H9 (cell line): ENCODE measurements around the gene JARID2. TPM values are rescaled to one million over a fixed set of nuclear protein-coding genes. Genes with fewer than 3 reads are reported as not detected.

Experiments used
- DNase-seq: peaks from one replicate; pipeline ENCODE4 v3.0.0-alpha.2; 2017
- H2AFZ ChIP-seq: one replicate; pipeline ENCODE4 v1.6.1; 2013; ENCODE audit warnings: mild to moderate bottlenecking, low read length, control low read depth, moderate library complexity
- H2AK5ac ChIP-seq: 2 replicates; pipeline ENCODE4 v1.6.1; 2013; ENCODE audit warnings: low read length, control low read depth, mixed read lengths; ENCODE audit not compliant: insufficient read length
- H2BK120ac ChIP-seq: one replicate; pipeline ENCODE4 v1.6.1; 2013; ENCODE audit warnings: low read depth, mild to moderate bottlenecking, low read length, control low read depth, inconsistent platforms; ENCODE audit not compliant: poor library complexity, severe bottlenecking
- H2BK12ac ChIP-seq: 2 replicates; pipeline ENCODE4 v1.6.1; 2013; ENCODE audit warnings: low read length, control low read depth, mixed read lengths, low read depth; ENCODE audit not compliant: insufficient read length
- H2BK15ac ChIP-seq: 2 replicates; pipeline ENCODE4 v1.6.1; 2013; ENCODE audit warnings: low read depth, low read length, control low read depth
- H2BK20ac ChIP-seq: one replicate; pipeline ENCODE4 v1.6.1; 2013; ENCODE audit warnings: low read depth, mild to moderate bottlenecking, low read length, control low read depth, inconsistent platforms; ENCODE audit not compliant: poor library complexity, severe bottlenecking
- H2BK5ac ChIP-seq: 2 replicates; pipeline ENCODE4 v1.6.1; 2013; ENCODE audit warnings: low read length, control low read depth, mixed read lengths; ENCODE audit not compliant: insufficient read length
- H3K14ac ChIP-seq: 2 replicates; pipeline ENCODE4 v1.6.1; 2013; ENCODE audit warnings: low read length, control low read depth; ENCODE audit not compliant: insufficient read depth
- H3K18ac ChIP-seq: 2 replicates; pipeline ENCODE4 v1.6.1; 2013; ENCODE audit warnings: low read depth, mild to moderate bottlenecking, mixed read lengths, low read length, control low read depth; ENCODE audit not compliant: insufficient read length
- H3K23ac ChIP-seq: 2 replicates; pipeline ENCODE4 v1.6.1; 2013; ENCODE audit warnings: low read length, control low read depth, mixed read lengths, low read depth; ENCODE audit not compliant: insufficient read length
- H3K23me2 ChIP-seq: 2 replicates; pipeline ENCODE4 v1.6.1; 2013; ENCODE audit warnings: low read depth, mild to moderate bottlenecking, mixed read lengths, low read length, control low read depth; ENCODE audit not compliant: insufficient read length, poor library complexity, severe bottlenecking
- H3K27ac ChIP-seq: 2 replicates; pipeline ENCODE4 v1.5.1; 2013; ENCODE audit warnings: low read length, control low read depth, mixed read lengths, low read depth; ENCODE audit not compliant: insufficient read length
- H3K27me3 ChIP-seq: 2 replicates; pipeline ENCODE4 v1.6.1; 2013; ENCODE audit warnings: low read length, control low read depth, inconsistent platforms; ENCODE audit not compliant: insufficient read depth
- H3K4ac ChIP-seq: 2 replicates; pipeline ENCODE4 v1.6.1; 2013; ENCODE audit warnings: low read depth, mild to moderate bottlenecking, control low read depth, inconsistent platforms, low read length, moderate library complexity
- H3K4me1 ChIP-seq: 2 replicates; pipeline ENCODE4 v1.6.1; 2013; ENCODE audit warnings: low read length, control low read depth, inconsistent platforms; ENCODE audit not compliant: insufficient read depth
- H3K4me2 ChIP-seq: 2 replicates; pipeline ENCODE4 v1.6.1; 2013; ENCODE audit warnings: low read length, control low read depth, mixed read lengths; ENCODE audit not compliant: insufficient read length, insufficient read depth
- H3K56ac ChIP-seq: 2 replicates; pipeline ENCODE4 v1.6.1; 2013; ENCODE audit warnings: low read depth, mild to moderate bottlenecking, mixed read lengths, low read length, control low read depth; ENCODE audit not compliant: insufficient read length
- H3K79me1 ChIP-seq: 2 replicates; pipeline ENCODE4 v1.6.1; 2013; ENCODE audit warnings: low read depth, mild to moderate bottlenecking, moderate library complexity, low read length, control low read depth, inconsistent platforms; ENCODE audit not compliant: insufficient read depth, poor library complexity, severe bottlenecking
- H3K79me2 ChIP-seq: 2 replicates; pipeline ENCODE4 v1.6.1; 2013; ENCODE audit warnings: low read length, control low read depth, inconsistent platforms; ENCODE audit not compliant: insufficient read depth
- H3K9ac ChIP-seq: 2 replicates; pipeline ENCODE4 v1.6.1; 2013; ENCODE audit warnings: low read length, control low read depth, mixed read lengths; ENCODE audit not compliant: insufficient read length; ENCODE audit errors: extremely low read depth
- H3K9me3 ChIP-seq: one replicate; pipeline ENCODE4 v1.6.1; 2013; ENCODE audit warnings: low read depth, low read length, inconsistent platforms; ENCODE audit not compliant: control insufficient read depth
- H3T11ph ChIP-seq: one replicate; pipeline ENCODE4 v1.6.1; 2013; ENCODE audit warnings: mild to moderate bottlenecking, low read length, control low read depth, inconsistent platforms
- H4K20me1 ChIP-seq: one replicate; pipeline ENCODE4 v1.6.1; 2013; ENCODE audit not compliant: control insufficient read depth, insufficient read length, insufficient read depth
- H4K5ac ChIP-seq: 2 replicates; pipeline ENCODE4 v1.6.1; 2013; ENCODE audit warnings: low read depth, mild to moderate bottlenecking, mixed read lengths, low read length, control low read depth; ENCODE audit not compliant: insufficient read length
- H4K8ac ChIP-seq: replicated peaks from 2 replicates; pipeline ENCODE4 v1.6.1; 2013; ENCODE audit warnings: low read length, control low read depth, mixed read lengths, low read depth; ENCODE audit not compliant: insufficient read length
- H4K91ac ChIP-seq: 2 replicates; pipeline ENCODE4 v1.6.1; 2013; ENCODE audit warnings: low read depth, mild to moderate bottlenecking, moderate library complexity, mixed read lengths, low read length, control low read depth; ENCODE audit not compliant: insufficient read length
- H3K27ac Mint-ChIP-seq, 3 experiments: 2 replicates in 2 of 3; 3 replicates in 1 of 3; pipeline ENCODE4 v1.8.0; 2020 to 2021; ENCODE audit warnings: mixed read lengths in 3 of 3, mild to moderate bottlenecking in 1 of 3, moderate library complexity in 1 of 3
- H3K27me3 Mint-ChIP-seq: 2 replicates; pipeline ENCODE4 v1.8.0; 2021; ENCODE audit warnings: low read depth, mild to moderate bottlenecking, moderate library complexity, mixed read lengths
- H3K36me3 Mint-ChIP-seq, 3 experiments: 2 replicates in 2 of 3; 3 replicates in 1 of 3; pipeline ENCODE4 v1.8.0; 2020 to 2021; ENCODE audit warnings: low read depth in 3 of 3, mixed read lengths in 3 of 3; ENCODE audit not compliant: insufficient read depth in 1 of 3
- H3K4me1 Mint-ChIP-seq, 2 experiments: 2 replicates each; pipeline ENCODE4 v1.8.0; 2020; ENCODE audit warnings: mixed read lengths in 2 of 2
- H3K4me3 Mint-ChIP-seq, 2 experiments: 2 replicates in 1 of 2; 3 replicates in 1 of 2; pipeline ENCODE4 v1.8.0; 2020 to 2021; ENCODE audit warnings: mild to moderate bottlenecking in 2 of 2, mixed read lengths in 2 of 2, moderate library complexity in 1 of 2
- H3K9me3 Mint-ChIP-seq, 2 experiments: 2 replicates in 1 of 2; 3 replicates in 1 of 2; pipeline ENCODE4 v1.8.0; 2020; ENCODE audit warnings: mild to moderate bottlenecking in 2 of 2, mixed read lengths in 2 of 2, moderate library complexity in 1 of 2
- WGBS: extraction: QIAGEN DNeasy Blood & Tissue Kit; methylation state at CpG from one replicate; pipeline ENCODE4 v1.1.7; 2013; ENCODE audit warnings: missing lambda C conversion rate, low lambda C conversion rate, mixed read lengths; ENCODE audit not compliant: insufficient read length; ENCODE audit errors: extremely low coverage; 5-methylcytosine and 5-hydroxymethylcytosine counted together
- total RNA-seq: library from RNA; stranded (reverse); gene quantifications from 2 replicates; pipeline ENCODE4 v1.2.1, GENCODE V29; 2021
- TF ChIP-seq, protein P1 (sequence below): fragments of 200-600 bp; sonication (generic); conservative IDR thresholded peaks from 3 replicates; pipeline ENCODE4 v1.8.0; 2021; ENCODE audit warnings: antibody characterized with exemption, mild to moderate bottlenecking

The JARID2 gene
- total RNA-seq, 1 experiment from 2014 or later = 174 TPM

DNA sequence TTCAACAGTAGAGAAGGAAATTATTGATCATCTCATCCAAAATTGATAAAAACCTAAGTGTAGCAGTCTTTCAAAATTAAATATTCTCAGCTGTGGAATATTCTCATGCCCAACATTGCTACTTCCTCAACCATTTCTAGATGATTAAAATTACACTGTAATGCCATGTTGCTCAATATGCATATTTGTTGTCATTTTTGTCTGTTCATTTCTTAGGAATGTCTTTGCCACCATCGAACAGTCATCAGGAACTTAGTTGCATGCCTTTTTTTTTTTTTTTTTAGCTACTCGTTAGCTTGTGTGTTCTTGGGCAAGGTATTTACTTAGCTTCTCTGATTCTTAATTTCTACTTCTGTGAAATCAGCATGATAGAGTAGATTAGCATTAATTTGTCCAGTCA lies 228.3 kb downstream of the JARID2 start:
- Mint-ChIP-seq H3K27me3 (no peaks in the 10 kb centered on the region), H3K27ac (no peak overlapping the region), H3K4me1 (peaks cover 38 to 44% of the 10 kb centered on the region in 2 experiments), H3K4me3 (no peak overlapping the region), H3K36me3 (peaks cover 15 to 43% (median 18%) of the 10 kb centered on the region in 3 experiments; a peak in 6 of 7 replicates), H3K9me3 (no peaks in the 10 kb centered on the region)
- no peak overlapping the region for H4K8ac ChIP-seq
- H3K4me2 ChIP-seq = no peak overlapping the region
- H4K5ac ChIP-seq = no peak overlapping the region
- no peaks in the 10 kb centered on the region for H4K20me1 ChIP-seq
- H3K79me2 ChIP-seq = peaks cover 52% of the 10 kb centered on the region; the same call in 1 of the 2 replicates
- H3K27me3 ChIP-seq = no peaks in the 10 kb centered on the region
- no peak overlapping the region for H2BK120ac ChIP-seq
- no peak overlapping the region for H2BK5ac ChIP-seq
- H3K79me1 ChIP-seq = peaks cover 6% of the 10 kb centered on the region
- peaks cover 5% of the 10 kb centered on the region for H3K4me1 ChIP-seq
- H4K91ac ChIP-seq = no peak overlapping the region
- DNase-seq = no peak
- H2BK12ac ChIP-seq = no peak overlapping the region
- no peak overlapping the region for H3K23ac ChIP-seq
- no peaks in the 10 kb centered on the region for H3K9me3 ChIP-seq
- TF ChIP-seq, protein P1, sequence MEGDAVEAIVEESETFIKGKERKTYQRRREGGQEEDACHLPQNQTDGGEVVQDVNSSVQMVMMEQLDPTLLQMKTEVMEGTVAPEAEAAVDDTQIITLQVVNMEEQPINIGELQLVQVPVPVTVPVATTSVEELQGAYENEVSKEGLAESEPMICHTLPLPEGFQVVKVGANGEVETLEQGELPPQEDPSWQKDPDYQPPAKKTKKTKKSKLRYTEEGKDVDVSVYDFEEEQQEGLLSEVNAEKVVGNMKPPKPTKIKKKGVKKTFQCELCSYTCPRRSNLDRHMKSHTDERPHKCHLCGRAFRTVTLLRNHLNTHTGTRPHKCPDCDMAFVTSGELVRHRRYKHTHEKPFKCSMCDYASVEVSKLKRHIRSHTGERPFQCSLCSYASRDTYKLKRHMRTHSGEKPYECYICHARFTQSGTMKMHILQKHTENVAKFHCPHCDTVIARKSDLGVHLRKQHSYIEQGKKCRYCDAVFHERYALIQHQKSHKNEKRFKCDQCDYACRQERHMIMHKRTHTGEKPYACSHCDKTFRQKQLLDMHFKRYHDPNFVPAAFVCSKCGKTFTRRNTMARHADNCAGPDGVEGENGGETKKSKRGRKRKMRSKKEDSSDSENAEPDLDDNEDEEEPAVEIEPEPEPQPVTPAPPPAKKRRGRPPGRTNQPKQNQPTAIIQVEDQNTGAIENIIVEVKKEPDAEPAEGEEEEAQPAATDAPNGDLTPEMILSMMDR = no peak
- no peak overlapping the region for H2BK15ac ChIP-seq
- no peak overlapping the region for H3K14ac ChIP-seq
- no CpG with 5 or more reads among the region's 2 CpGs for WGBS
- H3K9ac ChIP-seq = no peak overlapping the region
- H2BK20ac ChIP-seq = no peak overlapping the region
- H3K18ac ChIP-seq = no peak overlapping the region
- no peak overlapping the region for H3K4ac ChIP-seq
- no peak overlapping the region for H3K27ac ChIP-seq
- H3K56ac ChIP-seq = no peak overlapping the region
- no peak overlapping the region for H3T11ph ChIP-seq
- H2AK5ac ChIP-seq = no peak overlapping the region
- no peaks in the 10 kb centered on the region for H3K23me2 ChIP-seq
- H2AFZ ChIP-seq = no peak overlapping the region
